GM20431 (cell line): ENCODE data around the gene PXMP4.

ENCODE experiments used
- in situ Hi-C: fragments of 300-500 bp; cut with MseI, MboI; formaldehyde crosslinking; loops from one replicate; pipeline ENCODE4 v1.15.0; 2020; ENCODE audit warnings: low sequenced_read_pairs; ENCODE audit not compliant: unreplicated experiment

The PXMP4 gene

GRCh38 chr20:33659341-33660034 is 60.6 kb downstream of the PXMP4 start:
- in situ Hi-C loops, result loop anchor here (10.0 kb wide), 1 partner anchor 195 kb away; no protein-coding TSS in a partner anchor

GRCh38 chr20:33658929-33659328 is 61.2 kb downstream of the PXMP4 start:
- in situ Hi-C loops, result loop anchor here (10.0 kb wide), 1 partner anchor 194 kb away; no protein-coding TSS in a partner anchor

- in situ Hi-C loops, result loop anchor here (10.0 kb wide), 1 partner anchor 194 kb away; no protein-coding TSS in a partner anchor
Observed at GRCh38 chr20:33658510-33658909, 61.6 kb downstream of the PXMP4 start.

GRCh38 chr20:33657704-33658095 is 62.4 kb downstream of the PXMP4 start:
- in situ Hi-C loops, result loop anchor here (10.0 kb wide), 1 partner anchor 193 kb away; no protein-coding TSS in a partner anchor

GRCh38 chr20:33656783-33657703 is 63.1 kb downstream of the PXMP4 start:
- in situ Hi-C loops, result loop anchor here (10.0 kb wide), 1 partner anchor 192 kb away; no protein-coding TSS in a partner anchor

- in situ Hi-C loops, result loop anchor here (10.0 kb wide), 1 partner anchor 191 kb away; no protein-coding TSS in a partner anchor
Observed at GRCh38 chr20:33656010-33656782, 63.9 kb downstream of the PXMP4 start.

GRCh38 chr20:33655164-33655563 is 64.9 kb downstream of the PXMP4 start:
- in situ Hi-C loops, result loop anchor here (10.0 kb wide), 1 partner anchor 190 kb away; no protein-coding TSS in a partner anchor

- in situ Hi-C loops, result loop anchor here (10.0 kb wide), 1 partner anchor 190 kb away; no protein-coding TSS in a partner anchor
Observed at GRCh38 chr20:33654680-33655161, 65.4 kb downstream of the PXMP4 start.

- in situ Hi-C loops, result loop anchor here (10.0 kb wide), 1 partner anchor 189 kb away; no protein-coding TSS in a partner anchor
Observed at GRCh38 chr20:33653900-33654596, 66.1 kb downstream of the PXMP4 start.

GRCh38 chr20:33653218-33653899 is 66.8 kb downstream of the PXMP4 start:
- in situ Hi-C loops, result loop anchor here (10.0 kb wide), 1 partner anchor 189 kb away; no protein-coding TSS in a partner anchor
